ENCODE measurements around the gene MAPK11. TPM values are rescaled to one million over a fixed set of nuclear protein-coding genes. Genes with fewer than 3 reads are reported as not detected.

MAPK11 gene
- total RNA-seq, 4 donors from 2014 or later, result 12.1 to 38.9 (median 20.4) TPM

DNA sequence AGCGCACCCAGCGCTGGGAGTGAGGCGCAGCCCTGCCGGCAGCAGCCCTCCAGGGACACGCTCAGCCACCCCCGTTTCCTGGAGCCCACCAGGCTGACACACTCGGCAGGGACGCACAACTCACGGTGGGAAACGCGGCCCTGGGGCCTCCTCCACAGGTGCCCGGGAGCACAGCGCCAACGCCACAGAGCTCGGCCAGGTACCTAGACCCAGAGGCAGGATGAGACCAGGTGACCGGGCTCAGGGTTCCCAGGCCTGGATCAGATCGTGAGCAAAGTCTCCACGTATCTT is 43.4 kb downstream of the MAPK11 start:
- TF ChIP-seq, protein P1, sequence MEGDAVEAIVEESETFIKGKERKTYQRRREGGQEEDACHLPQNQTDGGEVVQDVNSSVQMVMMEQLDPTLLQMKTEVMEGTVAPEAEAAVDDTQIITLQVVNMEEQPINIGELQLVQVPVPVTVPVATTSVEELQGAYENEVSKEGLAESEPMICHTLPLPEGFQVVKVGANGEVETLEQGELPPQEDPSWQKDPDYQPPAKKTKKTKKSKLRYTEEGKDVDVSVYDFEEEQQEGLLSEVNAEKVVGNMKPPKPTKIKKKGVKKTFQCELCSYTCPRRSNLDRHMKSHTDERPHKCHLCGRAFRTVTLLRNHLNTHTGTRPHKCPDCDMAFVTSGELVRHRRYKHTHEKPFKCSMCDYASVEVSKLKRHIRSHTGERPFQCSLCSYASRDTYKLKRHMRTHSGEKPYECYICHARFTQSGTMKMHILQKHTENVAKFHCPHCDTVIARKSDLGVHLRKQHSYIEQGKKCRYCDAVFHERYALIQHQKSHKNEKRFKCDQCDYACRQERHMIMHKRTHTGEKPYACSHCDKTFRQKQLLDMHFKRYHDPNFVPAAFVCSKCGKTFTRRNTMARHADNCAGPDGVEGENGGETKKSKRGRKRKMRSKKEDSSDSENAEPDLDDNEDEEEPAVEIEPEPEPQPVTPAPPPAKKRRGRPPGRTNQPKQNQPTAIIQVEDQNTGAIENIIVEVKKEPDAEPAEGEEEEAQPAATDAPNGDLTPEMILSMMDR (IDR thresholded peaks at IDR 0.05), result no peak
- ATAC-seq (ENCODE audit: low FRiP score) (no peak), DNase-seq (ENCODE audit: low spot score) (no peak)

DNA sequence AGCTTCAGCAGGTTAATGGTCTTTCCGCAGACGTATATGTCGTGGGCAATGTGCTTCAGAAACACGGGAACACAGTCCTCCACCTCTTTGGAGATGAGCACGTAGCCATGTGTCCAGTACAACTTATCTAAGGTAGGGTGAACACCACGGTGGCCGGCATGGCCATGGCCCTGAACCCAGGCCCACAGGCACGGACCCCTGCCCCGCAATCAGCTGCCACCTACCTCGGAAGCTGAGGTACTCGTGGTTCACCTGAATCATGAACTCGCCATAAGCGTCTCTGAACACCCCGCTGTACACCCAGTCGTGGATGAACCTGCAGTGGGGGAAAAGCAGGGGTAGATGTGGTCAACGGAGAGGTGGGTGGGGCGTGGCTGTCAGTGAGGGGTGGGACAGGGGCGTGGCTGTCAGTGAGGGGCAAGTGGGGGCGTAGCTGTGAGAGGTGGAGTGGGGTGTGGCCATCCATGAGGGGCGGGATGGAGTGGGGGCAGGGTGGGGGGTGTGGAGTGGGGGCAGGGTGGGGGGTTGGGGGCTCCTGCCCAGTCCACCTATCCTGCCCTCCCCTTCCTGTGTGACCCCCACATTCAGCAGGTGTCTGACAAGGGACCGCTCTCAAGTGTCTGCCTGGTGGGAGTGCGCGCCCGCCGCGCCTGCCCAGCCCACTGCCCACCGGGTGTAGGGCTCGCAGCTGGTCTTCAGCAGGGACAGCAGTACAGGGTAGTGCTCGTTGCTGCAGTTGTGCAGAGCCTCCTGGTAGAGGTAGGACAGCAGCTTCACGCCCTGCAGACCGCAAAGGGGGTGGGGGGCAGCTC is 43.9 kb downstream of the MAPK11 start:
- TF ChIP-seq, protein P1 (IDR thresholded peaks at IDR 0.05), result no peak
- ATAC-seq (ENCODE audit: low FRiP score), result no peak
- no peak for DNase-seq (ENCODE audit: low spot score)

DNA sequence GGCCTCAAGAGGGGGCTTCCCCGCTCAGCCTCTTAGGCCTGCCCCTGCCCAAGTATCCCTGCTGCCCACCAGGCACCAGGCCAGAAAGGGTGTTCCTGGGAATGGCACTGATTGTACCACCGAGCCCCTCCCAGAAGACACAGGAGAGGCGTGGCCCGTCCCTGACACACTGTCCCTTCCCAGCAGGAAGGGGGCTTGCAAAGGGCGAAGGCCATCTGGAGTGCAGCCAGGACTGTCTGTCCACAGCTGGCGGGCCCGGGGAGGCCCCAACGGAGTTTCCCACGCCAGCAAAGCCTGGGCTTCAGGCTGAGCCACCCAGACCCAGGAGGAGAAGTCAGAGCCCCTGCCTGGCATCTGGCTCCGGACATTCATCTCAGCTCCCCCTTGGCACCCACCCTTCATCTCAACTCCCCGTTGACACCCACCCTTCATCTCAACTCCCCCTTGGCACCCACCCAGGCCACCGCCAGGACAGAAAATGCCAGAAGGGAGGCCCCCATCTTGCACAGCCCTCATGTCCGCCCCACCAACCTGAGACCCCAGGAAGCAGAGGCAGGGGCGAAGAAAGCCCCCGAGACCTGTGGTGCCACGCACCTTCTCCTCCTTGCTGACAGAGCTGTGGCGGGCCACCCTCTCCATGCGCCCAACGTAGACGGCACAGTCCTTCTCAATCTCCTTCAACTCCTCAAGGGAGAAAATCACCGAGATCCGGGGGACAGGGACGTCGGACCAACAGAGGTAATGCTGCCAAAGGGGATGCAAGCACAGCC is 44.8 kb downstream of the MAPK11 start:
- TF ChIP-seq, protein P1 (IDR thresholded peaks at IDR 0.05), result no peak
- no peak for DNase-seq (ENCODE audit: low spot score)

DNA sequence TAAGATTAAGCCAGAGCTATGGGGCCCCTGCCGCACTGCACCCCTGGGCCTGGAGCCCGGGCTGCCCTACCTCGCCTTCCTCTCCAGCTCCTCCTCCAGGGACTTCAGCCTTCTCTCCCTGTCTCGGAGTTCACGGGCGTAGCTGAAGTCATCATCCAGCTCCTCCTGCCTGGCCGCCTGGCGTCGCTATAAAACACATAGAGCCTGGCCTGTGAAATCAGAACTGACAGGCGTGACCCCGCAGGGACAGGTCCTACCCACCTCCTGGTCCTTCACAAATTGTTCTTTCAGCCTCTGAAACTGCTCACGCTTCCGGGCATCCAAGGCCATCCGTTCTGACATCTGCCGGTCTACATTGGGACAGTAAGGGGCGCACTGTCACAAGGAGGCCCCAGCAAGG is 46.1 kb downstream of the MAPK11 start:
- ATAC-seq (ENCODE audit: low FRiP score) (no peak), DNase-seq (ENCODE audit: low spot score) (no peak)
- TF ChIP-seq, protein P1 (IDR thresholded peaks at IDR 0.05), result no peak

More for the DNA sequence above, 44.8 kb downstream of the MAPK11 start:
- ATAC-seq (ENCODE audit: low FRiP score), result no peak

DNA sequence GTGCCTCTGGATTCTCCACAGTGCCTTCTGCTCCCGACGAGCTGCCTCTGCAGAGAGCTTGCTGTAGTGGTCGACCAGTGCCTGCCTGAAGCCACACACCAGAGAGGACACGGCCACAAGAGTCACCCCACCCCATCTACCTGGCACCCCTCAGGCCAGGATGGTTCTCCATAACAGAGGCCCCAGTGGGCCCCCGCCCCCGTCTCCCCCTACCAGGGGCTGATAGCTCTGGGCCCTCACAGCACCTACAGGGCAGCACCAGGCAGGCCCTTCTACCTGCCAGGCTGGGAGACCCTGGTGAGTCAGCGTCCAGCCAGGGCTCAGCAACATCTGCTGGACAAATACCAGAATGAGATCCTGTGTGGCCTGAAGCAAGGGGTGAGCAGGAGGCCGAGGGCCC is 47.7 kb downstream of the MAPK11 start:
- TF ChIP-seq, protein P1 (IDR thresholded peaks at IDR 0.05), result no peak
- ATAC-seq (ENCODE audit: low FRiP score), result no peak
- no peak for DNase-seq (ENCODE audit: low spot score)

DNA sequence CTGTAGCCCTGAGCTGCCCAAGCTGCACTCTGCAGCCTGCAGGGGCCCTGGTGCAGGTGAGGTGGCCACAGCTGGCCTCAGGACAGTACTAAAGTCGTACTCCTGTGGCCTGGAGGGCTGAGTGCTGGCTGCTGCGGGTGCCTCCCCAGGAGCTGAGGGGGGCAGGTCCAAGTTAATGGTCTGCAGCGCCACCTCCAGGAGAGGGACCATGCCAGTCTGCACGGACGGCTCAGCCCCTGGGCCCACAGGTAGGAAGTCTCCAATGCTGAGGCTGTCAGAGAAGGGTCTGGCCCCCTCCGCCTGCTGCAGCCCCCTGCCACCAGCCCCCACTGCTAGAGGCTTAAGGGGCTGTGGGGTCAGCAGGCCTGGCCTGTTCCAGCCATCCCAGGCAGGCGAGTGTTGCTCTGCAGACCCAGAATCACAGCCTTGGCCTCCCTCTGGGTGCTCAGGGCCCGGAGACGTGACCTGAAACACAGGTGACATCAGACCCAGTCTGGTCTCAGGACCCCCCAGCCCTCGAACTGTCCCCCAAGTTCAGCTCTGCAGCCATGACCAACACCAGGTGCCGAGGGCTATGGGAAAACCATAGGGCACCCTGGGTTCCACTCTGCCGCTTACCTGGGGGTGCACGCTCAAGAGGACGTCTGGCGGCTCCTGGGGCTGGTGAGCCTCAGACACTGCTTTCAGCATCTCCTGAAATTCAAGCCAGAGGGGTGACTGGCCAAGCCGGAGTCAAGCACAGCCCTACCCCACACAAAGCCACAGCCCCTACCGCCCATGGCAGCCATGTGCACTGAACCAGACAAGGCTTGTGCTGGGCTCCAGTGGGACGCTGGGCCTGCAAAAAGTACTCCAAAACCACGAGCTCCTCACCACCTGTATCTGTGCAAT is 48.5 kb downstream of the MAPK11 start:
- TF ChIP-seq, protein P1 (IDR thresholded peaks at IDR 0.05), result no peak
- no peak for DNase-seq (ENCODE audit: low spot score)
- no peak for ATAC-seq (ENCODE audit: low FRiP score)
